ENCODE data around the gene MGAT5.

MGAT5 gene

DNA sequence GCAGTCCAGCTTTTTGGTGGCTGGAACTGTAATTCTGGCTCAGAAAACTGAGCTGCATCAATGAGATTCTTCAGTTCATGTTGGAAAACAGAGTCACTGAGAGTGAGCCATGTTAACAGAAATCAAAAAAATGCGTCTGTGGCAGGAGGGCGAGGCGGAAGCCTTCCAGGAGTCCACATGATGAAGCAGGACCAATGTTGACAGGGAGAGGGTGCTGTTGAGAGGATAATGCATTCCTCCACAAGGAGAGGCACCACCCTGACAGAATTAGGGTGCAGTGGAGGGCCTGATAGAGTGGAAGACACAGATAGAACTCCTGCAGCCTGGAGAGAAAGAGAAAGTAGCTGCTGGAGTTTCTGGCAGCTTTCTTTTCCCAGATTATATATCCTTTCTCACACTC lies 111.5 kb downstream of the MGAT5 start:
- no peak overlapping the region for H3K4me2 ChIP-seq (ENCODE audit: low read length, poor library complexity, severe bottlenecking)
- H4K91ac ChIP-seq (ENCODE audit: low read length), result no peak overlapping the region
- DNase-seq, result no peak
- H3K18ac ChIP-seq (ENCODE audit: low read depth in 1 of 2, low read length in 2 of 2), result no peak overlapping the region
- H2BK5ac ChIP-seq (ENCODE audit: low read depth, low read length, poor library complexity, severe bottlenecking), result no peak overlapping the region
- no peak overlapping the region for H2AFZ ChIP-seq (ENCODE audit: low read depth, low read length)
- no peak overlapping the region for H3K4me3 ChIP-seq (ENCODE audit: insufficient read depth in 1 of 2, low read depth in 1 of 2, low read length in 2 of 2)
- H3K14ac ChIP-seq (ENCODE audit: low read length in 2 of 2), result no peak overlapping the region
- no peak overlapping the region for H4K8ac ChIP-seq (ENCODE audit: low read length)
- no peaks in the 10 kb centered on the region for H3K79me1 ChIP-seq (replicated peaks; ENCODE audit: low read length, poor library complexity, severe bottlenecking)
- no peaks in the 10 kb centered on the region for H3K9me3 ChIP-seq (ENCODE audit: control insufficient read depth, low read length)
- H3K36me3 ChIP-seq (ENCODE audit: control insufficient read depth in 1 of 2, insufficient read depth in 2 of 2, low read depth in 1 of 2, low read length in 2 of 2), result peaks cover 0 to 15% of the 10 kb centered on the region in 2 experiments
- H2BK15ac ChIP-seq (ENCODE audit: low read depth, poor library complexity, severe bottlenecking), result no peak overlapping the region
- H2AK5ac ChIP-seq (ENCODE audit: low read length, severe bottlenecking), result no peak overlapping the region
- no peak overlapping the region for H3K27ac ChIP-seq (ENCODE audit: low read length, poor library complexity, severe bottlenecking)
- H3K9ac ChIP-seq (ENCODE audit: low read length), result no peak overlapping the region
- no peak overlapping the region for H3K4ac ChIP-seq (ENCODE audit: low read depth in 1 of 2, low read length in 2 of 2)
- H2BK120ac ChIP-seq (ENCODE audit: low read depth, low read length), result no peak overlapping the region
- WGBS, result 85% methylated on average over 3 of the region's 3 CpGs
- peaks cover 12% of the 10 kb centered on the region for H3K4me1 ChIP-seq (ENCODE audit: control insufficient read depth, insufficient read depth, low read depth, low read length)
- no peaks in the 10 kb centered on the region for H3K27me3 ChIP-seq (ENCODE audit: control insufficient read depth in 1 of 2, insufficient read depth in 1 of 2, low read length in 2 of 2)
- no peak overlapping the region for H3K23ac ChIP-seq (ENCODE audit: low read length in 2 of 2)
- no peak overlapping the region for H2BK12ac ChIP-seq (ENCODE audit: low read length in 2 of 2)

DNA sequence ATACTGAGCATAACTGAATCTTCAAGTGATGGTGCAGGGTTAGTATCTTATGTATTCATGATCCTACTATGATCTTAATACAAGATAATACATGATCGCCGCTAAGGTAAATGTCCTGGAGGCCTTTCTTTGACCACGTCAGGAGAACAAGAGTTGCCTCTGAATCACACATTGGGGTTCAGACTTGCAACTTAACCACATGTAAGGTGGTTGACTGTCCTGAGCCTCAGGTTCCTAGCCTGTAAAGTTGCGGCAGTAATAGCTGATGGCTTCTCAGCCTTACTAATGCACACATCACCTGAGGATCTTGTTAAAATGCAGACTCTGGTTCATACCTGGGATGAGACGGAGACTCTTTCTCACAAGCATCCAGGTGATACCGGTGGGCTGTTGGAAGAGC lies 112.5 kb downstream of the MGAT5 start:
- Histone ChIP-seq H3K36me3 (ENCODE audit: control insufficient read depth in 1 of 2, insufficient read depth in 2 of 2, low read depth in 1 of 2, low read length in 2 of 2) (peaks cover 0 to 15% of the 10 kb centered on the region in 2 experiments), H2BK5ac (ENCODE audit: low read depth, low read length, poor library complexity, severe bottlenecking) (no peak overlapping the region), H4K91ac (ENCODE audit: low read length) (no peak overlapping the region), H4K8ac (ENCODE audit: low read length) (no peak overlapping the region), H2BK120ac (ENCODE audit: low read depth, low read length) (no peak overlapping the region), H3K23ac (ENCODE audit: low read length in 2 of 2) (no peak overlapping the region), H3K4me1 (ENCODE audit: control insufficient read depth, insufficient read depth, low read depth, low read length) (peaks cover 10% of the 10 kb centered on the region), H3K9ac (ENCODE audit: low read length) (no peak overlapping the region), H3K18ac (ENCODE audit: low read depth in 1 of 2, low read length in 2 of 2) (no peak overlapping the region), H3K4ac (ENCODE audit: low read depth in 1 of 2, low read length in 2 of 2) (peak overlapping the region in 1 of 2 experiments; percentile 9), H2AK5ac (ENCODE audit: low read length, severe bottlenecking) (no peak overlapping the region), H3K4me2 (ENCODE audit: low read length, poor library complexity, severe bottlenecking) (no peak overlapping the region), H3K27me3 (ENCODE audit: control insufficient read depth in 1 of 2, insufficient read depth in 1 of 2, low read length in 2 of 2) (no peaks in the 10 kb centered on the region), H3K14ac (ENCODE audit: low read length in 2 of 2) (no peak overlapping the region), H3K9me3 (ENCODE audit: control insufficient read depth, low read length) (no peaks in the 10 kb centered on the region), H3K27ac (ENCODE audit: low read length, poor library complexity, severe bottlenecking) (no peak overlapping the region), H2BK12ac (ENCODE audit: low read length in 2 of 2) (no peak overlapping the region), H3K79me1 (replicated peaks; ENCODE audit: low read length, poor library complexity, severe bottlenecking) (no peaks in the 10 kb centered on the region), H2BK15ac (ENCODE audit: low read depth, poor library complexity, severe bottlenecking) (no peak overlapping the region), H3K4me3 (ENCODE audit: insufficient read depth in 1 of 2, low read depth in 1 of 2, low read length in 2 of 2) (no peak overlapping the region), H2AFZ (ENCODE audit: low read depth, low read length) (no peak overlapping the region)
- WGBS, result over 99% methylated on average over 6 of the region's 6 CpGs
- DNase-seq, result no peak

DNA sequence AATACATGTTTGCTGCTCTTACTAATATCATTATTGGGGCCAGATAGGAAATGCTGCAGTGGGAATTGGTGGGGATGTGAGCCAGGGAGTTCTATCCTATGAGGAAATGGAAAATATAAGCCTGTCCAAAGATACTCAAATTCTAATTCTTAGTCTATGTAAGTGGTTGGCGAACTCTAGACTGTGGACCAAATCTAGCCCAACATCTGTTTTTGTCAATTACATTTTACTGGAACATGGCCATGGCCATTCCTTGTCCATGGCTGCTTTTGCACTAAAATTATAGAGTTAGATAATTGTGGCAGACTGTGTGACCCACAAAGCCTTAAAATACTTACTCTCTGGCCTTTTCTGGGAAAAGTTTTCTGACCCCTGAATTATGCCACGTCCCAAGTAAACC lies 113.3 kb downstream of the MGAT5 start:
- H3K27ac ChIP-seq (ENCODE audit: low read length, poor library complexity, severe bottlenecking), result no peak overlapping the region

DNA sequence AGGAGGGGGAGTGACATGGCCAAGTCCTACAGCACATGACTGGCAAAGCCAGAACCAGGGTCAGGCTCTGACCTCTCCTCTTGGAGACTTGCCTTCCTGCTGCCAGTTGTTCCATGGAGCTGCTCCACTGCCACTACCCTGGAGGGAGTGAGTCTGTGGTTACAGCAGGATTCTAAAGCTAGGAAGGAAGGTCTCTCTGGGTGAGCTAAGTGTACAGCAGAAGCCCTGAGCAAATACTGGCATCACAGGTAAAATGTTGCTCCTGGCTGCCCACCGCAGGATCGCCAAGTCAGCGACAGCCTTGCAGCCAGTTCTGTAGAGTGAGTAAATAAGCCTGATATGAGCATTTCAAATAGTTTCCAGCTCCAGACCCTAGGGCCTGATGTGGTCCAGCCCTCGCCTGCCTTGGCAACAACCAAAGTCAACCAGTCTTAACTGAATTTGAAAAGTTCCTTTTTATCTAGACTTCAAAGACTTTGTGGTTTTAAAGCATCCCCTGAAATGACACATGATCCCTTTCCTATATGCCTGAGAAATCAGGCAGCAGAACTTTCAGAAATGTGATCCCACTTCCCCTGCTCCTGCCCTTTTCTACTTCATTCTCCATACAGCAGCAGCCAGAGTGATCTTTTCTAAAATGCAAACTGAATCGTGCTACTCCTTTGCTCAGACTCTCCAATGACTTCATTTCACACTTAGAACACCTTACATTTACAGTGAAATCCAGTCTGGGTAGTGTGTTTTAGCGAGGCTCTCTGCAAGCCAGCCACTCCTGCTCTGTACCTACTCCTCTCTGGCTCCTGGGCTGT lies 114.3 kb downstream of the MGAT5 start:
- Histone ChIP-seq H3K27ac (ENCODE audit: low read length, poor library complexity, severe bottlenecking) (peak overlapping the region; percentile 19), H2BK12ac (ENCODE audit: low read length in 2 of 2) (peak overlapping the region; percentile 49 to 64), H2BK15ac (ENCODE audit: low read depth, poor library complexity, severe bottlenecking) (no peak overlapping the region), H3K4me2 (ENCODE audit: low read length, poor library complexity, severe bottlenecking) (no peak overlapping the region), H3K36me3 (ENCODE audit: control insufficient read depth in 1 of 2, insufficient read depth in 2 of 2, low read depth in 1 of 2, low read length in 2 of 2) (peaks cover 0 to 5% of the 10 kb centered on the region in 2 experiments), H3K18ac (ENCODE audit: low read depth in 1 of 2, low read length in 2 of 2) (peak overlapping the region in 1 of 2 experiments; percentile 69), H2BK5ac (ENCODE audit: low read depth, low read length, poor library complexity, severe bottlenecking) (no peak overlapping the region), H3K27me3 (ENCODE audit: control insufficient read depth in 1 of 2, insufficient read depth in 1 of 2, low read length in 2 of 2) (no peaks in the 10 kb centered on the region), H3K4me1 (ENCODE audit: control insufficient read depth, insufficient read depth, low read depth, low read length) (peaks cover 16% of the 10 kb centered on the region), H3K4me3 (ENCODE audit: insufficient read depth in 1 of 2, low read depth in 1 of 2, low read length in 2 of 2) (no peak overlapping the region), H3K23ac (ENCODE audit: low read length in 2 of 2) (peak overlapping the region in 1 of 2 experiments; percentile 19), H4K91ac (ENCODE audit: low read length) (no peak overlapping the region), H2BK120ac (ENCODE audit: low read depth, low read length) (no peak overlapping the region), H3K4ac (ENCODE audit: low read depth in 1 of 2, low read length in 2 of 2) (no peak overlapping the region), H2AFZ (ENCODE audit: low read depth, low read length) (no peak overlapping the region), H3K9ac (ENCODE audit: low read length) (no peak overlapping the region), H2AK5ac (ENCODE audit: low read length, severe bottlenecking) (no peak overlapping the region), H4K8ac (ENCODE audit: low read length) (no peak overlapping the region), H3K9me3 (ENCODE audit: control insufficient read depth, low read length) (no peaks in the 10 kb centered on the region), H3K79me1 (replicated peaks; ENCODE audit: low read length, poor library complexity, severe bottlenecking) (no peaks in the 10 kb centered on the region), H3K14ac (ENCODE audit: low read length in 2 of 2) (peak overlapping the region in 1 of 2 experiments; percentile 35)
- DNase-seq, result peak; percentile 25
- WGBS, result 90% methylated on average over 6 of the region's 6 CpGs

More for the DNA sequence above, 113.3 kb downstream of the MGAT5 start:
- H3K23ac ChIP-seq (ENCODE audit: low read length in 2 of 2), result no peak overlapping the region
- no peaks in the 10 kb centered on the region for H3K27me3 ChIP-seq (ENCODE audit: control insufficient read depth in 1 of 2, insufficient read depth in 1 of 2, low read length in 2 of 2)
- no peak for DNase-seq
- no peak overlapping the region for H2BK12ac ChIP-seq (ENCODE audit: low read length in 2 of 2)
- H3K4ac ChIP-seq (ENCODE audit: low read depth in 1 of 2, low read length in 2 of 2), result no peak overlapping the region
- no peak overlapping the region for H3K9ac ChIP-seq (ENCODE audit: low read length)
- H2AK5ac ChIP-seq (ENCODE audit: low read length, severe bottlenecking), result no peak overlapping the region
- no peak overlapping the region for H2BK15ac ChIP-seq (ENCODE audit: low read depth, poor library complexity, severe bottlenecking)
- no peaks in the 10 kb centered on the region for H3K9me3 ChIP-seq (ENCODE audit: control insufficient read depth, low read length)
- H4K8ac ChIP-seq (ENCODE audit: low read length), result no peak overlapping the region
- no peak overlapping the region for H4K91ac ChIP-seq (ENCODE audit: low read length)
- H3K79me1 ChIP-seq (replicated peaks; ENCODE audit: low read length, poor library complexity, severe bottlenecking), result no peaks in the 10 kb centered on the region
- H3K18ac ChIP-seq (ENCODE audit: low read depth in 1 of 2, low read length in 2 of 2), result no peak overlapping the region
- H2BK120ac ChIP-seq (ENCODE audit: low read depth, low read length), result no peak overlapping the region
- H2BK5ac ChIP-seq (ENCODE audit: low read depth, low read length, poor library complexity, severe bottlenecking), result no peak overlapping the region
- H3K14ac ChIP-seq (ENCODE audit: low read length in 2 of 2), result no peak overlapping the region
- no peak overlapping the region for H2AFZ ChIP-seq (ENCODE audit: low read depth, low read length)
- no peak overlapping the region for H3K4me2 ChIP-seq (ENCODE audit: low read length, poor library complexity, severe bottlenecking)
- peaks cover 10% of the 10 kb centered on the region for H3K4me1 ChIP-seq (ENCODE audit: control insufficient read depth, insufficient read depth, low read depth, low read length)
- WGBS, result no CpG with 5 or more reads among the region's 2 CpGs
- H3K4me3 ChIP-seq (ENCODE audit: insufficient read depth in 1 of 2, low read depth in 1 of 2, low read length in 2 of 2), result no peak overlapping the region
- H3K36me3 ChIP-seq (ENCODE audit: control insufficient read depth in 1 of 2, insufficient read depth in 2 of 2, low read depth in 1 of 2, low read length in 2 of 2), result peaks cover 0 to 15% of the 10 kb centered on the region in 2 experiments

Measured in mesenchymal stem cell (in vitro differentiated cells and primary cell).